Peyer's patch (tissue), 4 donors: ENCODE measurements around the gene JAKMIP3. TPM values are rescaled to one million over a fixed set of nuclear protein-coding genes. Genes with fewer than 3 reads are reported as not detected.

Source experiments
- DNase-seq, 3 donors: peaks; one replicate each; pipeline ENCODE4 v3.0.0-alpha.2; 2017 to 2019
- H3K27ac ChIP-seq, 4 donors: fragments of 200-600 bp; sonication (generic); one replicate each; pipeline ENCODE4 v1.5.1; 2016 to 2019
- H3K27me3 ChIP-seq, 2 donors: fragments of 200-600 bp; sonication (generic); one replicate each; pipeline ENCODE4 v1.5.1; 2019
- H3K36me3 ChIP-seq, 3 donors: fragments of 200-600 bp; sonication (generic); one replicate each; pipeline ENCODE4 v1.5.1; 2016 to 2019
- H3K4me1 ChIP-seq, 4 donors: fragments of 200-600 bp; sonication (generic); one replicate each; pipeline ENCODE4 v1.5.1; 2016 to 2019
- H3K4me3 ChIP-seq, 4 donors: fragments of 200-600 bp; sonication (generic); 1 replicate in 3 of 4; 2 replicates in 1 of 4; pipeline ENCODE4 v1.5.1; 2016 to 2019; ENCODE audit warnings: mild to moderate bottlenecking in 1 of 4
- H3K9me3 ChIP-seq, 4 donors: fragments of 200-600 bp; sonication (generic); one replicate each; pipeline ENCODE4 v1.5.1; 2016 to 2019; ENCODE audit warnings: mild to moderate bottlenecking in 1 of 4
- CTCF ChIP-seq, 6 experiments: fragments of 450-650 bp in 4 of 6; fragments of 200-600 bp in 2 of 6; sonication (generic) in 1 of 6; IDR thresholded peaks; one replicate each; pipeline ENCODE4 v1.5.1; 2017 to 2019; ENCODE audit warnings: antibody characterized with exemption in 6 of 6, mild to moderate bottlenecking in 3 of 6, moderate library complexity in 1 of 6
- POLR2A ChIP-seq, 2 donors: fragments of 450-650 bp; IDR thresholded peaks; one replicate each; pipeline ENCODE4 v1.5.1; 2017; ENCODE audit warnings: antibody characterized with exemption in 2 of 2, mild to moderate bottlenecking in 2 of 2, moderate library complexity in 2 of 2
- total RNA-seq, 4 donors: library from RNA; depleted of rRNA; stranded (reverse); fragments of >200 nt; gene quantifications; one replicate each; pipeline ENCODE4 v1.1.0, GENCODE V29; 2016

Gene JAKMIP3
- total RNA-seq, 4 donors from 2014 or later, result 0.18 to 2.5 (median 0.23) TPM

- Histone ChIP-seq H3K9me3 (no peaks in the 10 kb centered on the region), H3K4me3 (no peak overlapping the region), H3K36me3 (no peaks in the 10 kb centered on the region), H3K27me3 (no peaks in the 10 kb centered on the region), H3K27ac (no peak overlapping the region), H3K4me1 (peaks cover 0 to 9% (median 0%) of the 10 kb centered on the region in 4 donors)
- TF ChIP-seq POLR2A (IDR thresholded peaks at IDR 0.05), result no peak
- no peak for TF ChIP-seq CTCF (IDR thresholded peaks at IDR 0.05)
- DNase-seq, result peak in 1 of 3 donors; percentile 17
Observed at GRCh38 chr10:132062116-132062515, 3.6 kb upstream of the JAKMIP3 start.

- DNase-seq, result peak; percentile 13 to 33 (median 26)
- no peaks in the 10 kb centered on the region for H3K27me3 ChIP-seq
- TF ChIP-seq CTCF (IDR thresholded peaks at IDR 0.05) (no peak), POLR2A (IDR thresholded peaks at IDR 0.05) (no peak)
- no peaks in the 10 kb centered on the region for H3K36me3 ChIP-seq
- no peak overlapping the region for H3K4me3 ChIP-seq
- H3K9me3 ChIP-seq, result no peaks in the 10 kb centered on the region
- H3K27ac ChIP-seq, result no peak overlapping the region
- H3K4me1 ChIP-seq, result peaks cover 0 to 9% (median 0%) of the 10 kb centered on the region in 4 donors
Observed at GRCh38 chr10:132062641-132063390, 2.9 kb upstream of the JAKMIP3 start.

- DNase-seq, result peak in 1 of 3 donors; percentile 20
- Histone ChIP-seq H3K27ac (no peak overlapping the region), H3K9me3 (no peaks in the 10 kb centered on the region), H3K27me3 (no peaks in the 10 kb centered on the region), H3K4me1 (peaks cover 0 to 9% (median 0%) of the 10 kb centered on the region in 4 donors), H3K36me3 (no peaks in the 10 kb centered on the region), H3K4me3 (no peak overlapping the region)
- TF ChIP-seq CTCF (IDR thresholded peaks at IDR 0.05), result no peak
- TF ChIP-seq POLR2A (IDR thresholded peaks at IDR 0.05), result no peak
Observed at GRCh38 chr10:132063432-132063831, 2.3 kb upstream of the JAKMIP3 start.

GRCh38 chr10:132064082-132064755 lies 1.5 kb upstream of the JAKMIP3 start:
- DNase-seq, result peak in 2 of 3 donors; percentile 25 to 48
- TF ChIP-seq POLR2A (IDR thresholded peaks at IDR 0.05) (no peak), CTCF (IDR thresholded peaks at IDR 0.05) (no peak)

GRCh38 chr10:132064771-132065437 lies 842 bp upstream of the JAKMIP3 start:
- no peaks in the 10 kb centered on the region for H3K9me3 ChIP-seq
- no peaks in the 10 kb centered on the region for H3K36me3 ChIP-seq
- H3K27ac ChIP-seq, result peak overlapping the region in 1 of 4 donors; percentile 76
- TF ChIP-seq CTCF (IDR thresholded peaks at IDR 0.05) (no peak), POLR2A (IDR thresholded peaks at IDR 0.05) (no peak)
- H3K27me3 ChIP-seq, result no peaks in the 10 kb centered on the region
- peaks cover 0 to 9% (median 0%) of the 10 kb centered on the region in 4 donors for H3K4me1 ChIP-seq
- peak in 1 of 3 donors; percentile 30 for DNase-seq
- H3K4me3 ChIP-seq, result peak overlapping the region in 1 of 4 donors; percentile 44

More at GRCh38 chr10:132064082-132064755, 1.5 kb upstream of the JAKMIP3 start:
- Histone ChIP-seq H3K4me1 (peaks cover 0 to 9% (median 0%) of the 10 kb centered on the region in 4 donors), H3K27ac (no peak overlapping the region), H3K4me3 (no peak overlapping the region), H3K27me3 (no peaks in the 10 kb centered on the region), H3K9me3 (no peaks in the 10 kb centered on the region), H3K36me3 (no peaks in the 10 kb centered on the region)
